Mononuclear cell (primary cell): ENCODE results near the gene TSPAN13. TPM values are rescaled to one million over a fixed set of nuclear protein-coding genes. Genes with fewer than 3 reads are reported as not detected.

Experiments used
- H3K27me3 ChIP-seq: 2 replicates; pipeline ENCODE4 v1.6.0; 2011; ENCODE audit warnings: low read length, control low read depth; ENCODE audit not compliant: insufficient read depth
- H3K4me1 ChIP-seq: 2 replicates; pipeline ENCODE4 v1.5.1; 2011; ENCODE audit warnings: mild to moderate bottlenecking, low read length, control low read depth; ENCODE audit not compliant: insufficient read depth
- H3K4me3 ChIP-seq: 2 replicates; pipeline ENCODE4 v1.5.1; 2011; ENCODE audit warnings: mild to moderate bottlenecking, low read length, moderate library complexity
- H3K9me3 ChIP-seq: 2 replicates; pipeline ENCODE4 v1.5.1; 2011; ENCODE audit warnings: low read depth, mild to moderate bottlenecking, control low read depth, low read length
- total RNA-seq: library from RNA; depleted of rRNA; stranded (reverse); fragments of >200 nt; gene quantifications from one replicate; pipeline ENCODE4 v1.2.3, GENCODE V29; 2012

Gene TSPAN13
- total RNA-seq, 1 donor = 5.0 TPM

- Histone ChIP-seq H3K9me3 (no peaks in the 10 kb centered on the region), H3K4me1 (peaks cover 7% of the 10 kb centered on the region), H3K27me3 (no peaks in the 10 kb centered on the region), H3K4me3 (no peak overlapping the region)
Measured at GRCh38 chr7:16778476-16778875, 24.9 kb downstream of the TSPAN13 start.

GRCh38 chr7:16779051-16779450 lies 25.5 kb downstream of the TSPAN13 start:
- Histone ChIP-seq H3K4me1 (peaks cover 7% of the 10 kb centered on the region), H3K4me3 (no peak overlapping the region), H3K27me3 (no peaks in the 10 kb centered on the region), H3K9me3 (no peaks in the 10 kb centered on the region)

- no peak overlapping the region for H3K4me3 ChIP-seq
- no peaks in the 10 kb centered on the region for H3K27me3 ChIP-seq
- H3K4me1 ChIP-seq = peaks cover 7% of the 10 kb centered on the region
Measured at GRCh38 chr7:16780596-16780995, 27.0 kb downstream of the TSPAN13 start.

GRCh38 chr7:16785321-16785720 lies 31.8 kb downstream of the TSPAN13 start:
- no peaks in the 10 kb centered on the region for H3K27me3 ChIP-seq
- no peak overlapping the region for H3K4me3 ChIP-seq
- H3K4me1 ChIP-seq = no peaks in the 10 kb centered on the region
- no peaks in the 10 kb centered on the region for H3K9me3 ChIP-seq

More at GRCh38 chr7:16780596-16780995, 27.0 kb downstream of the TSPAN13 start:
- no peaks in the 10 kb centered on the region for H3K9me3 ChIP-seq

GRCh38 chr7:16785846-16786245 lies 32.3 kb downstream of the TSPAN13 start:
- no peaks in the 10 kb centered on the region for H3K4me1 ChIP-seq
- H3K27me3 ChIP-seq = no peaks in the 10 kb centered on the region
- no peaks in the 10 kb centered on the region for H3K9me3 ChIP-seq
- H3K4me3 ChIP-seq = no peak overlapping the region

GRCh38 chr7:16786257-16786656 lies 32.7 kb downstream of the TSPAN13 start:
- Histone ChIP-seq H3K4me1 (no peaks in the 10 kb centered on the region), H3K27me3 (no peaks in the 10 kb centered on the region), H3K9me3 (no peaks in the 10 kb centered on the region), H3K4me3 (no peak overlapping the region)

- Histone ChIP-seq H3K27me3 (no peaks in the 10 kb centered on the region), H3K4me1 (no peaks in the 10 kb centered on the region), H3K4me3 (no peak overlapping the region), H3K9me3 (no peaks in the 10 kb centered on the region)
Measured at GRCh38 chr7:16787127-16787526, 33.6 kb downstream of the TSPAN13 start.

GRCh38 chr7:16791071-16791470 lies 37.5 kb downstream of the TSPAN13 start:
- no peak overlapping the region for H3K4me3 ChIP-seq
- no peaks in the 10 kb centered on the region for H3K4me1 ChIP-seq
- H3K9me3 ChIP-seq = no peaks in the 10 kb centered on the region
- no peaks in the 10 kb centered on the region for H3K27me3 ChIP-seq

- H3K9me3 ChIP-seq = no peaks in the 10 kb centered on the region
- H3K27me3 ChIP-seq = no peaks in the 10 kb centered on the region
- no peak overlapping the region for H3K4me3 ChIP-seq
- H3K4me1 ChIP-seq = no peaks in the 10 kb centered on the region
Measured at GRCh38 chr7:16791905-16792698, 38.5 kb downstream of the TSPAN13 start.

GRCh38 chr7:16794986-16795385 lies 41.4 kb downstream of the TSPAN13 start:
- H3K27me3 ChIP-seq = no peaks in the 10 kb centered on the region
- no peak overlapping the region for H3K4me3 ChIP-seq
- H3K4me1 ChIP-seq = no peaks in the 10 kb centered on the region
- H3K9me3 ChIP-seq = no peaks in the 10 kb centered on the region

- Histone ChIP-seq H3K4me1 (no peaks in the 10 kb centered on the region), H3K27me3 (no peaks in the 10 kb centered on the region), H3K9me3 (no peaks in the 10 kb centered on the region), H3K4me3 (no peak overlapping the region)
Measured at GRCh38 chr7:16795624-16796023, 42.1 kb downstream of the TSPAN13 start.

GRCh38 chr7:16801111-16801542 lies 47.6 kb downstream of the TSPAN13 start:
- Histone ChIP-seq H3K4me1 (no peaks in the 10 kb centered on the region), H3K27me3 (no peaks in the 10 kb centered on the region), H3K4me3 (no peak overlapping the region), H3K9me3 (no peaks in the 10 kb centered on the region)

GRCh38 chr7:16801579-16801978 lies 48.0 kb downstream of the TSPAN13 start:
- no peaks in the 10 kb centered on the region for H3K9me3 ChIP-seq
- no peaks in the 10 kb centered on the region for H3K4me1 ChIP-seq
- no peaks in the 10 kb centered on the region for H3K27me3 ChIP-seq
- H3K4me3 ChIP-seq = no peak overlapping the region

- Histone ChIP-seq H3K4me1 (no peaks in the 10 kb centered on the region), H3K27me3 (no peaks in the 10 kb centered on the region), H3K9me3 (no peaks in the 10 kb centered on the region), H3K4me3 (no peak overlapping the region)
Measured at GRCh38 chr7:16803125-16803524, 49.6 kb downstream of the TSPAN13 start.

- Histone ChIP-seq H3K27me3 (no peaks in the 10 kb centered on the region), H3K9me3 (no peaks in the 10 kb centered on the region), H3K4me3 (no peak overlapping the region), H3K4me1 (no peaks in the 10 kb centered on the region)
Measured at GRCh38 chr7:16803881-16804673, 50.5 kb downstream of the TSPAN13 start.
